GM13976 (cell line): ENCODE results near the gene FBXW11.

Experiments
- DNase-seq: peaks from one replicate; pipeline ENCODE4 v3.0.0; 2012; ENCODE audit warnings: low spot score
- in situ Hi-C: fragments of 300-500 bp; cut with MboI; formaldehyde crosslinking; loops from one replicate; pipeline ENCODE4 v1.12.0; 2022; ENCODE audit warnings: low sequenced_read_pairs, mixed read lengths, inconsistent platforms; ENCODE audit not compliant: unreplicated experiment
- TF ChIP-seq, protein P1 (sequence below): IDR thresholded peaks from 2 replicates; pipeline ENCODE4 v1.5.1; 2012; ENCODE audit warnings: borderline replicate concordance, mild to moderate bottlenecking; ENCODE audit not compliant: insufficient read depth; ENCODE audit errors: extremely low read depth, missing control alignments, control extremely low read depth

Gene FBXW11

GRCh38 chr5:171830686-171831085 lies 175.8 kb downstream of the FBXW11 start:
- in situ Hi-C loops = no loop called here
- DNase-seq = no peak
- TF ChIP-seq, protein P1, sequence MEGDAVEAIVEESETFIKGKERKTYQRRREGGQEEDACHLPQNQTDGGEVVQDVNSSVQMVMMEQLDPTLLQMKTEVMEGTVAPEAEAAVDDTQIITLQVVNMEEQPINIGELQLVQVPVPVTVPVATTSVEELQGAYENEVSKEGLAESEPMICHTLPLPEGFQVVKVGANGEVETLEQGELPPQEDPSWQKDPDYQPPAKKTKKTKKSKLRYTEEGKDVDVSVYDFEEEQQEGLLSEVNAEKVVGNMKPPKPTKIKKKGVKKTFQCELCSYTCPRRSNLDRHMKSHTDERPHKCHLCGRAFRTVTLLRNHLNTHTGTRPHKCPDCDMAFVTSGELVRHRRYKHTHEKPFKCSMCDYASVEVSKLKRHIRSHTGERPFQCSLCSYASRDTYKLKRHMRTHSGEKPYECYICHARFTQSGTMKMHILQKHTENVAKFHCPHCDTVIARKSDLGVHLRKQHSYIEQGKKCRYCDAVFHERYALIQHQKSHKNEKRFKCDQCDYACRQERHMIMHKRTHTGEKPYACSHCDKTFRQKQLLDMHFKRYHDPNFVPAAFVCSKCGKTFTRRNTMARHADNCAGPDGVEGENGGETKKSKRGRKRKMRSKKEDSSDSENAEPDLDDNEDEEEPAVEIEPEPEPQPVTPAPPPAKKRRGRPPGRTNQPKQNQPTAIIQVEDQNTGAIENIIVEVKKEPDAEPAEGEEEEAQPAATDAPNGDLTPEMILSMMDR = no peak

- DNase-seq = no peak
- in situ Hi-C loops = no loop called here
- TF ChIP-seq, protein P1 = no peak
Observed at GRCh38 chr5:171827162-171827561, 179.3 kb downstream of the FBXW11 start.

GRCh38 chr5:171826132-171826531 lies 180.3 kb downstream of the FBXW11 start:
- no peak for DNase-seq
- in situ Hi-C loops = no loop called here
- TF ChIP-seq, protein P1 = no peak

- no peak for DNase-seq
- TF ChIP-seq, protein P1 = no peak
- in situ Hi-C loops = no loop called here
Observed at GRCh38 chr5:171825051-171825450, 181.4 kb downstream of the FBXW11 start.

DNA sequence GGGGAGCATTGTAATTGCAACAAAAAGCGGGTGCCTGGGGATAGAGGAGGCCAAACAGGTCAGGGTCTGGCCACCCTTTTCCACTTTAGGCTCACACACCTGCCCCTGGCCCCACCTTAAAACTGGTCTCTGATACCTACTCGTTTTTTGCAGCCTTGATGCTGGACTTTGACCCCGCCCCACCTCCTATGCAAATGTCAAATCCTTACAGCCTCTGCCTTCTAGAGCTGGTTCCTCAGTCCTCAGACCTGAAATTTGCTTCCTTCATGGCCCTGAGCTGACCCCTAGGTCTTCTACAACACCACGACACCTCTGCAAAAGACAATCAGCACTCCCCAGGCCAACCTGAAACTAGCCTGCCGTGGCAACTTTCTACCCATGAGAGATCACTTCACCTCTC lies 183.2 kb downstream of the FBXW11 start:
- in situ Hi-C loops = no loop called here
- TF ChIP-seq, protein P1 = no peak
- no peak for DNase-seq

DNA sequence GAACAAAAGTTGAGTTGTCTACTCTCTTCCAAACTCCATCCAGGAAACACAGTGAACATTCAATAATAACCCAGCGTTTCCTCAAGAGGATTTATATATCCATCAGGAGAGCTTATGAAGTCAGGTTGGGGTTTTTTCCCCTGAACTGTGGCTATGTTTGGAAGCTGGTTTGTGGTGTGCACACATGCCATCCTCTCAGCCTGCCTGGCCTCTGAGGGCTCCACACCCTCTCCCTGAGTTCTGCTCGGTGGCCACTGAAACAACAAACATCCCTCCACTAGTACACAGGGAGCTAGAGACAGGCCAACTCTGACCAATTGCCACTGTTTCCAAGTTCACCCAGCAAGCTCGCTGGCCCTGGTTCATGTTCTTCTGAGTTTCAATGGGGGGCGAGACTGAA lies 185.2 kb downstream of the FBXW11 start:
- in situ Hi-C loops = no loop called here
- DNase-seq = no peak
- TF ChIP-seq, protein P1 = no peak

DNA sequence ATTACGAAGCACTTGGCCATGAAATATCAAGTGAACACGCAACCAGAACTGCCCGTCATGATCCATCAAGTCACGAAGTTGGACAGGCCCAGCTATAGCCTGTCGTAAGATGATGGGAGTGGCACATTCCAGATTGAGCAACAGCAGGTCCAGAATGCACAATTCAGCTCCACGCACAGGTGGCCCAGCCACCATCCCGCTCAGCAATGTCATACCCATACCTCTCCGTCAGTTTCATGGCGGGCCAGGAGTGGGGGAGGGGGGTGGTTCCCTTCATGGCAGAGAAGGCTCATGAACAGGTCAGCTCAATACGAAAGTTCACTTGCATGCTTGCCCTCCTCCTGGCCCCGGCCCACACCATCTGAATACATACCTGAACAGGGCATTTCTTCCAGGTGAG lies 185.9 kb downstream of the FBXW11 start:
- in situ Hi-C loops = no loop called here
- DNase-seq = no peak
- TF ChIP-seq, protein P1 = no peak
